Stimulated activated CD8-positive, alpha-beta memory T cell treated with anti-CD3 and anti-CD28 coated beads, Interleukin-4, amount 100 ng/mL, for 24 hours (primary cell): Measurements from ENCODE around the gene UGP2.
"Not testable (repeated sequence)": the region's sequence is repeated elsewhere in the genome, so short reads cannot be mapped to it uniquely, and the experiment has no call there.

Experiments used
- DNase-seq: peaks from one replicate; pipeline ENCODE4 v3.0.0-alpha.2; 2020; ENCODE audit warnings: low read depth

Gene UGP2

DNA sequence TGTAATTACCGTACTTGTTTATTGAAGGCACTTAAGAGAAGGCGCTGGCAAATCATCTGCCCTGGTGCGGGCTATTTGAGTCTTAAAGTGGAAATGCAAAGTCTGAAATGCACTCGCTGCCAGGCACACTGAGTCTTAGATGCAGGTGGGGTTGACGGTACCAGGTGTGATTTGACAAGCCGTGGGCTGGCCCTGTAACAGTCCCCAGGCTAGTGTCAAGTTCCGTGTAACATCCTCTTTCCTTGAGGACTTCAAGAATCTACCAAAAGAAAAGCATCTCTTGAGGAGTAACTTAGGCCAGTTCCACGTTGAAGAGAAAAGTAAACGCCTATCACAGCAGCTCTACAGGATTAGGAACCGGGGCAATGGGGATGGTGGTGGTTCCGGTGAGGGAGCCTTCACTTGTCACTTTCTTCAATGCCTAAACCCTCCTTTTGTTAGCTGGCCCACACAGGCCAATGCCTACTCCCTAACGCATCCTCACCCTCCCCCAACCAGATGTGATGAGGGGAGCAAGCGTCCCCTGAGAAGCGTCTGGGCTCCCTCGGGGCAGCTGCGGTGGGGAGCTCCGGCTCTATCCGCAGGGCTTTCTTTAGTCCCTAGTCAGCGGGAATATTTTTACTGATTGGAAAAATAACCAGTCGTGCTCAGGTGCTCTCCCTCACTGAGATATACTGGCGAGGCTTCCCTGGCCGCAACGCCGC, 1.5 kb upstream of the UGP2 start:
- DNase-seq: no peak

DNA sequence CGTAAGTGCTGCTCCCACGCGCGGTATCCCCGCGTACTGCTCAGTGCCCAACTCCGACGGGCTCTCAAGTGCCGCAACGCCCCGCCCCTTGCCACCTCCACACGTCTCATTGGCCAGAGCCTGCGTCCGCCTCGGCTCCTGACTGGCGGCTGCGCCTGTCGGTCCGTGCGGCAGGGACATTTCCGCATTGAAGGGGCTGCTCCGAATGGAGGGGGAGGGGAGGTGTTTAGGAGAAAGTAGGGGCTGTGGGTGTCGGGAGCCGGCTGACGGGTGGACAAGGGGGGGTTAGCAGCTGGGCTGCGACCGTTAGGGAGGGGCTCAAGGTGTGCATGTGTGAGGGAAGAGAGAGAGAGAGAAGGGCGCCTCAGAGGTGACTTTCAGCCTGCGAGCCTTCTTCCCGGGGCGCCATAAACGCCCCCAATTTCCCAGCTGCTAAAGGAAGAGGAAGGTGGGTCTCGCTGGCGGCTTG, 877 bp upstream of the UGP2 start:
- DNase-seq: peak; percentile 97

GRCh38 chr2:63842149-63843061, 709 bp downstream of the UGP2 start:
- no peak for DNase-seq

DNA sequence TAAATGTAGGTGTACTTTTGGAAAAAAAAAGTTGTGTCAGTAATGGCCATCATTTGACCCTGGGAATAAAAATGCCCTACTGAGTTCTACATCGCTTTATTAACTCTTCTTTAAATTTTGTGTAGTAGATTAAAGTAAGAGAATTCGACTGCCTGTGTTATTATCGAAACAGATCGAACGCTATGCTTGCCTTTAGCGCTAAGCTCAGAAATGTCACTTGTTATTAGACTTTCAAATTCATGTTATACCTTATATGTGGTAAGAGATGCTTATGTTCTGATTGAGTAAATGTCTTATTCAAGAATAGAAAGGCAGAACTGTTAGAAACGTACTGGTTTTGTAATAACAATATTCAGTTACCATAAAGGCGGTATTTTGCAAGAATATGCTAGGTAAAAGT, 1.4 kb downstream of the UGP2 start:
- DNase-seq: no peak

DNA sequence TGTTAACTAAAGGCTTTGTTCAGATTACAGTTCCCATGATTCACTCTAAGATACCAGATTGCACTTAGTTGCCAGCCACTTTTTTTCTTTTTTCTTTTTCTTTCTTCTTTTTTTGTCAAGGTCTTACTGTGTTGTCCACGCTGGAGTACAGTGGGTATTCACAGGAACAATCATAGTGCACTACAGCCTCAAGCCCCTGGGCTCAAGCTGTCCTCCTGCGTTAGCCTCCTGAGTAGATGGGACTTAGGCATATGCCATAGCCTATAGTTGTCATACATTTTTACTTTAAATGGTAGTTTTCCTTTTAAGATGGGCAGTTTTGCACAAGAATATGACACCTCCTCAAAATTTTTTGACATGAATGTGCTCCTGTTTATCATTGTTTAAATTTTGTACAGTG, 2.1 kb downstream of the UGP2 start:
- DNase-seq: no peak

GRCh38 chr2:63844616-63845015, 2.9 kb downstream of the UGP2 start:
- DNase-seq: no peak

GRCh38 chr2:63845866-63846265, 4.2 kb downstream of the UGP2 start:
- no peak for DNase-seq

GRCh38 chr2:63846487-63846886, 4.8 kb downstream of the UGP2 start:
- DNase-seq: no peak

GRCh38 chr2:63847571-63847970, 5.9 kb downstream of the UGP2 start:
- not testable (repeated sequence) for DNase-seq

DNA sequence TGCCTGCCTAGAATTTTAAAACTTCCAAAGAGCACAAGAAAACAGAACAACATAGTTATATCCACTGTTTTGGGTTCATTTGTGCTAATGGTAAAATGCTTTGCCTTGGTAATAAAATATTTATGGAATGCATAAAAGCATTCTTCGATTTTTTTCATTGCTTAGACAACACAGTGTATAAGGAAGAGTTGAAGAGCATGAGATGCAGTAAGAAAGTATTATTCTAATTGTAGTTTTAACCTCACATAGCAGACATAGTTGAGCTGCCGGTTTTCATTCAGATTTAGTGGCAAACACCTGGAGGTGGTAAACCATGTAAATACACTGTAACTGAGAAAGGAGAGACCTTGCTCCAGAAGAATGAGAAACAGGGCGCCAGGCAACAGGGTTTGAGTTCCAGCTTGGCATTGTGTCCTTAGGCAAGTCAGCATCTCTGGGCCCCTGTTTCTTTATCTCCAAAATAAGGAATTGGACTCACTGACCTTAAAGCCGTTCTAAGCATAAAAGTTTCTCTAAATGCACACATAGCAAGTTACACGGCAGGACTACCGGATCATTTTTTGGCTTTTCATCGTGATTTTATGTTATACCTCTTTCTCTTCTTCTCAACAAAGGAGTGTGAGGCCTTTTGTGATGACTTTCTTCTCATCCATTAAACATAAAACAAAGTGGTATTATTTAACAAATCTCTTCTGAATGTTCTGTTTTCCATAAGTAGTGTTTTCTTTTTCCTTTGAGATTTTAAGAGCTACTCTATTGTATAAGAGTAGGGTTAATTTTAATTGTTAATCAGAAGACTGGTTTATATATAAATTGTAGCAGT, 7.9 kb downstream of the UGP2 start:
- DNase-seq: no peak

GRCh38 chr2:63850204-63850571, 8.5 kb downstream of the UGP2 start:
- no peak for DNase-seq

DNA sequence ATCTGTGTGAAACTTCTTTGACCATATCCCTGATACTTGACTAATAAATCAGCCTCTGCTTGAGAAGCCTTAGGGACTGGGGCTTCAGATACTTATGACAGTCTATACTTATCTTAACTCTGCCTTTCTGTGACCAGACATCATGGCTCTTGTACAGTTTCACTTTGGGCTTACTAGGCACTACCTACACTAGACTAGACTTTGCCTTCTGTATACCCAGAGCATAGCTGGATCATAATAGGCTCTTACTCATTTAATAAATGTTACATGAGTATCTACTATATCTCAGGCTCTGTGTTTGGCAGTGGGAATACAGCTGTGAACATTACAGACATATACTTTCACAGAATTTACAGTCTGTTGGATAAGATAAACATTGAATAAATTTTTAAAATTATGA, 9.0 kb downstream of the UGP2 start:
- DNase-seq: no peak

GRCh38 chr2:63851691-63852311, 10.1 kb downstream of the UGP2 start:
- no peak for DNase-seq

- DNase-seq: no peak
These were observed 12.0 kb downstream of the UGP2 start for GRCh38 chr2:63853527-63854310.

- DNase-seq: no peak
These were observed 14.0 kb downstream of the UGP2 start for GRCh38 chr2:63855418-63856302.

DNA sequence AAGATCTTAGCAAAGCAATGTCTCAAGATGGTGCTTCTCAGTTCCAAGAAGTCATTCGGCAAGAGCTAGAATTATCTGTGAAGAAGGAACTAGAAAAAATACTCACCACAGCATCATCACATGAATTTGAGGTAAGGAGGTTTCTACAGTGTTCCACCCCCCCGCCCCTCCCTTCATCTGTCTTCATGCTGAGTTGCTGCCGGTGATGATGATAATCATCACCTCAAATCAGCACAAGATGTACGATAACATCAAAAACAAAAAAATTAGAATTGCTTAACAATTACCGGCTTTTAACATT, 14.6 kb downstream of the UGP2 start:
- DNase-seq: no peak

DNA sequence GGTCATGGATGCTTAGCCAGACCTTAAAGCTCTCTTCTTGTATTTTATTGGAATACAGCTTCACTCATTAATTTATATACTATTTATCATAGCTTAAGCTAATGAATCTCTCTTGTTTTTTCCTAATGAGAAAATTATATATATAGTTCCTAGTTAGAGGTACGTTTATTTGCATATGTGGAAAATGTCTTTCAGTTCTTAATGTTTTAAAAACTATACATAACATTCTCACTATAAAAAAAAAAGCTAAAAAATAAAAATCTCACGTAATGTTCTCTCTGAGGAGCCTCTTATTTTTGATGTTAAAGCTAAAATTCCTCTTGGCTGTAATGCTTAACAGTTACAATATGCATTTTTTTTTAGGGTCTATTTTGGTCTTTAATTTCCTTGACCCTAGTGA, 16.6 kb downstream of the UGP2 start:
- no peak for DNase-seq

DNA sequence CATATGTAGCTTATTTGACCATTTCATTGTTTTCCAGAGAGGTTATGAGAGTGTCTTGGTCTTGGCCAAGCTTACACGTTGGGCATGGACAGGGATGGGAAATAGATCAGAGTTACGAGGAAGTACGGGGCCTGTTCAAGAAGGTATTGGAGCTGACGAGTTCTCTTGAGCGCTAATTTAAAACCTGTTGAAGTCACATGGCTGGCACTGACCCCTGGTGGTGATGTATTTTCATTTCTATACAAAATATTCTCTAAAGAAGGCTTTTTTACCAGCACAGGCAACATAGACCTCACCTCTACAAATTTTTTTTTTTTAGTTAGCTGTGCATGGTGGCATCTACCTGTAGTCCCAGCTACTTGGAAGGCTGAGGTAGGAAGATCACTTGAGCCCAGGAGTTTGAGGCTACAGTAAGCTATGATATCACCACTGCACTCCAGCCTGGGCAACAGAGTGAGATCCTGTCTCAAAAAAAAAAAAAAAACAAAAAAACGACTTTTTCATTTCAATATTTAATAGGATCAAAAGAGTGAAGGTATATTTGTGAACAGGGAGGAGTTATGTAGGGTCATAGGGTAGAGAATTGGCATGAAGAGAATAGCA, 19.6 kb downstream of the UGP2 start:
- peak; percentile 22 for DNase-seq

GRCh38 chr2:63862806-63863205, 21.1 kb downstream of the UGP2 start:
- DNase-seq: no peak

DNA sequence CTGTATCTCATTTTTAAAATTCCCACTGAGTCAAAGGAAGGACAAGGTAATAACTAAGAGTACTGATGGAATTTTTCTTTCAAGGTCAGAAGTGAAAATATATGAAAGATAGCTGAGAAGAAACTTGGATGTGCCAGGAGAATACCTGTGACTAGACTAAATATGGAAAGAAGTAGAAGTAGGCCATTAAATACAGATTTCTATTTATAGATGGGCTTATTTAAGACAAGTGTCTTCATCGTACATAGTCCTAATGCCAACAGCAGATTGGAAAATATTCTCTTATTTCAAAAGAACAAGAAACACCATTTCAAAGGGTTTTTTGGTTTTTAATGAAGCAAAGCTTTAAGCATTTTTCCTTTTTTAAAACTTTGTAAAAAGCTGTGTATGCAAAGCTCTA, 22.0 kb downstream of the UGP2 start:
- no peak for DNase-seq
